CD4-positive, alpha-beta T cell treated with Interleukin-1 beta for 1 hour (primary cell): ENCODE measurements around the gene FHOD3.

Source experiments
- DNase-seq, 2 donors: peaks; one replicate each; pipeline ENCODE4 v3.0.0-alpha.2; 2020 to 2022

FHOD3 gene

GRCh38 chr18:36640021-36640952 is 342.8 kb downstream of the FHOD3 start:
- DNase-seq, result no peak

GRCh38 chr18:36643061-36643460 is 345.5 kb downstream of the FHOD3 start:
- DNase-seq, result no peak

GRCh38 chr18:36648803-36649202 is 351.3 kb downstream of the FHOD3 start:
- DNase-seq, result no peak

GRCh38 chr18:36649205-36649604 is 351.7 kb downstream of the FHOD3 start:
- DNase-seq, result no peak

GRCh38 chr18:36650266-36650665 is 352.8 kb downstream of the FHOD3 start:
- DNase-seq, result no peak

GRCh38 chr18:36650906-36651305 is 353.4 kb downstream of the FHOD3 start:
- DNase-seq, result no peak

GRCh38 chr18:36652503-36652902 is 355.0 kb downstream of the FHOD3 start:
- no peak for DNase-seq

- no peak for DNase-seq
Observed at GRCh38 chr18:36653141-36653869, 355.8 kb downstream of the FHOD3 start.

- no peak for DNase-seq
Observed at GRCh38 chr18:36653870-36654269, 356.4 kb downstream of the FHOD3 start.

- no peak for DNase-seq
Observed at GRCh38 chr18:36655074-36655473, 357.6 kb downstream of the FHOD3 start.

- no peak for DNase-seq
Observed at GRCh38 chr18:36655930-36656329, 358.4 kb downstream of the FHOD3 start.

GRCh38 chr18:36658611-36659010 is 361.1 kb downstream of the FHOD3 start:
- no peak for DNase-seq

GRCh38 chr18:36660311-36660710 is 362.8 kb downstream of the FHOD3 start:
- no peak for DNase-seq

GRCh38 chr18:36661999-36662398 is 364.5 kb downstream of the FHOD3 start:
- DNase-seq, result no peak

GRCh38 chr18:36663312-36663711 is 365.8 kb downstream of the FHOD3 start:
- no peak for DNase-seq

- DNase-seq, result no peak
Observed at GRCh38 chr18:36665952-36666351, 368.4 kb downstream of the FHOD3 start.

- no peak for DNase-seq
Observed at GRCh38 chr18:36667811-36668210, 370.3 kb downstream of the FHOD3 start.

- no peak for DNase-seq
Observed at GRCh38 chr18:36668349-36668748, 370.8 kb downstream of the FHOD3 start.

GRCh38 chr18:36672437-36673344 is 375.2 kb downstream of the FHOD3 start:
- DNase-seq, result no peak

- no peak for DNase-seq
Observed at GRCh38 chr18:36673452-36673851, 375.9 kb downstream of the FHOD3 start.

GRCh38 chr18:36675076-36675475 is 377.6 kb downstream of the FHOD3 start:
- DNase-seq, result no peak

- DNase-seq, result no peak
Observed at GRCh38 chr18:36675542-36675941, 378.0 kb downstream of the FHOD3 start.

- DNase-seq, result no peak
Observed at GRCh38 chr18:36676629-36677028, 379.1 kb downstream of the FHOD3 start.
